ENCODE data around the gene GUCY1A2. TPM values are rescaled to one million over a fixed set of nuclear protein-coding genes. Genes with fewer than 3 reads are reported as not detected.
A peak's percentile ranks its signal among the peaks of the same experiment; 100 is the strongest.

The GUCY1A2 gene
- total RNA-seq, 2 donors from 2014 or later: 3.7 to 5.3 TPM

DNA sequence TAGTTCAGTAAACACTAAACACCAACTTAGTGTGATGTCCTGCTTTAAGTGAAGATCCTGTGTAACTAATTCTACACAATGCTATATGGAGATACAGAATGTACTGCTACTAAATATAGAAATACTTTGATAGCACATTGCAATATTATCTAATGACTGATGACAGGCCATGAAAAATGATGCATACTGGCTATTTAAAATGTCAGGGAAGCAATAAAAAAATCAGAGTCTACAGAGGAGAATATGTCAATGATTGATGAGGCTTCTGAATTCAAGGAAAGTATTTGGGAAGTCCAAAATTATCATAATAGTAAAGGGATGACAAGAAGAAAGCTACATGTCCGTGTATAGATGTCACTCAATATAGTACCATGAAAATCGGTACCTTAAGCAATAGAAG, 55.3 kb downstream of the GUCY1A2 start:
- Histone ChIP-seq H3K4me1 (ENCODE audit: control insufficient read depth, insufficient read depth, low read length) (peaks cover 5% of the 10 kb centered on the region), H3K27ac (ENCODE audit: low read depth, low read length) (no peak overlapping the region), H3K4me3 (ENCODE audit: low read length) (no peak overlapping the region), H3K9ac (ENCODE audit: extremely low read depth, low read length, poor library complexity, severe bottlenecking) (no peak overlapping the region), H3K27me3 (ENCODE audit: control insufficient read depth, insufficient read depth, low read length, poor library complexity, severe bottlenecking) (no peaks in the 10 kb centered on the region), H3K36me3 (ENCODE audit: control insufficient read depth, insufficient read depth, low read length) (no peaks in the 10 kb centered on the region), H3K9me3 (ENCODE audit: control insufficient read depth, low read length) (no peaks in the 10 kb centered on the region)
- peaks cover 24% of the 10 kb centered on the region for H3K4me1 Mint-ChIP-seq
- no peaks in the 10 kb centered on the region for H3K27me3 Mint-ChIP-seq (ENCODE audit: insufficient read depth)
- no peaks in the 10 kb centered on the region for H3K36me3 Mint-ChIP-seq (ENCODE audit: low read depth)
- H3K27ac Mint-ChIP-seq: no peak overlapping the region
- no peak for DNase-seq
- WGBS, 2 experiments (ENCODE audit: insufficient coverage in 1 of 2, insufficient read length in 1 of 2): 79 to 100% methylated on average over 1 to 2 of the region's 2 CpGs
- TF ChIP-seq, protein P1, sequence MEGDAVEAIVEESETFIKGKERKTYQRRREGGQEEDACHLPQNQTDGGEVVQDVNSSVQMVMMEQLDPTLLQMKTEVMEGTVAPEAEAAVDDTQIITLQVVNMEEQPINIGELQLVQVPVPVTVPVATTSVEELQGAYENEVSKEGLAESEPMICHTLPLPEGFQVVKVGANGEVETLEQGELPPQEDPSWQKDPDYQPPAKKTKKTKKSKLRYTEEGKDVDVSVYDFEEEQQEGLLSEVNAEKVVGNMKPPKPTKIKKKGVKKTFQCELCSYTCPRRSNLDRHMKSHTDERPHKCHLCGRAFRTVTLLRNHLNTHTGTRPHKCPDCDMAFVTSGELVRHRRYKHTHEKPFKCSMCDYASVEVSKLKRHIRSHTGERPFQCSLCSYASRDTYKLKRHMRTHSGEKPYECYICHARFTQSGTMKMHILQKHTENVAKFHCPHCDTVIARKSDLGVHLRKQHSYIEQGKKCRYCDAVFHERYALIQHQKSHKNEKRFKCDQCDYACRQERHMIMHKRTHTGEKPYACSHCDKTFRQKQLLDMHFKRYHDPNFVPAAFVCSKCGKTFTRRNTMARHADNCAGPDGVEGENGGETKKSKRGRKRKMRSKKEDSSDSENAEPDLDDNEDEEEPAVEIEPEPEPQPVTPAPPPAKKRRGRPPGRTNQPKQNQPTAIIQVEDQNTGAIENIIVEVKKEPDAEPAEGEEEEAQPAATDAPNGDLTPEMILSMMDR (conservative IDR thresholded peaks at IDR 0.05): no peak
- H3K4me3 Mint-ChIP-seq: no peak overlapping the region
- no peaks in the 10 kb centered on the region for H3K9me3 Mint-ChIP-seq

DNA sequence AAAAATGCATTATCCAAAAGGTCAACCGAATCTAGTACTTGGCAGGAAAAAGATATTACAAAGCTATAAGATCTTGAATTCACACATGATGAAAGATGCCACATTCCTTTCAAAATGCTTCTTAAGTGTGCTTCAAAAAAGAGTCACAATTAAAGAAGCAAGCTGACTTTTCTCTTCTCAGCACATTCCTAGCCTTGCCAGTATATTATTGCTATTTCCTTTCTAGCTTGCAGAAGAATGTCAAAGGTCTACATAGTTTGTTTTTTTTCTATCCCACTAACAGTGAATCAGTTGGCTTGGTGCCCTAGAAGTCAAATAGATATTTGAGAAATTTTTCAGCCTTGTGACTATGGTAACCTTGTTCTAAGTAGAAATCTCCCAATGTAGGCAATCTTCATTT, 56.8 kb downstream of the GUCY1A2 start:
- H3K4me1 ChIP-seq (ENCODE audit: control insufficient read depth, insufficient read depth, low read length): peaks cover 15% of the 10 kb centered on the region
- H3K9me3 ChIP-seq (ENCODE audit: control insufficient read depth, low read length): no peaks in the 10 kb centered on the region
- no peak overlapping the region for H3K4me3 ChIP-seq (ENCODE audit: low read length)
- Mint-ChIP-seq H3K4me3 (no peak overlapping the region), H3K4me1 (peaks cover 24% of the 10 kb centered on the region), H3K9me3 (no peaks in the 10 kb centered on the region), H3K27me3 (ENCODE audit: insufficient read depth) (no peaks in the 10 kb centered on the region), H3K27ac (no peak overlapping the region), H3K36me3 (ENCODE audit: low read depth) (no peaks in the 10 kb centered on the region)
- H3K27me3 ChIP-seq (ENCODE audit: control insufficient read depth, insufficient read depth, low read length, poor library complexity, severe bottlenecking): no peaks in the 10 kb centered on the region
- TF ChIP-seq, protein P1 (conservative IDR thresholded peaks at IDR 0.05): no peak
- H3K9ac ChIP-seq (ENCODE audit: extremely low read depth, low read length, poor library complexity, severe bottlenecking): no peak overlapping the region
- whole genome bisulfite sequencing, 2 experiments (ENCODE audit: insufficient coverage in 1 of 2, insufficient read length in 1 of 2): 81% methylated on average over 1 of the region's 1 CpG; no CpG with 5 or more reads in 1 of the 2 experiments
- no peaks in the 10 kb centered on the region for H3K36me3 ChIP-seq (ENCODE audit: control insufficient read depth, insufficient read depth, low read length)
- H3K27ac ChIP-seq (ENCODE audit: low read depth, low read length): peak overlapping the region; percentile 78
- DNase-seq: no peak

DNA sequence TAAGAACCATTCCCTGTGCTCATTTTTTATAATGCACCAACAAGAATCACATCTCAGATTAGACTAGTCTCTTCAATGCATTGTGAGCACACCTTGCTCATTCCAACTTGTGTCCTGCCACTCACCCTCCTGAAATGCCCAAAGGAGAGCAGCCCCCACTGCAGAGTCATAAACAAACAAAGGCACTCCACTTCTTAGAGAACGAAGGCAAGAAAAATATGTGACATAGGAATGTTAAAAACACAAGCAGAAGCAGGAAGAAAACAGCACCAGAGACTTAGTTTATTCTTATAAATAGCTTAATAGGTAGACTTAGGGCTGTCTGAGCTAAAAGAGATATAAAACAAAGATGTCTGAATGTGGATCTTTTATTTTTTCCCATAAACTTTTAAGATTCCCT, 57.2 kb downstream of the GUCY1A2 start:
- Histone ChIP-seq H3K9me3 (ENCODE audit: control insufficient read depth, low read length) (no peaks in the 10 kb centered on the region), H3K36me3 (ENCODE audit: control insufficient read depth, insufficient read depth, low read length) (no peaks in the 10 kb centered on the region), H3K4me1 (ENCODE audit: control insufficient read depth, insufficient read depth, low read length) (peaks cover 15% of the 10 kb centered on the region), H3K9ac (ENCODE audit: extremely low read depth, low read length, poor library complexity, severe bottlenecking) (no peak overlapping the region), H3K27me3 (ENCODE audit: control insufficient read depth, insufficient read depth, low read length, poor library complexity, severe bottlenecking) (no peaks in the 10 kb centered on the region), H3K27ac (ENCODE audit: low read depth, low read length) (peak overlapping the region; percentile 78), H3K4me3 (ENCODE audit: low read length) (no peak overlapping the region)
- Mint-ChIP-seq H3K27ac (no peak overlapping the region), H3K4me1 (peaks cover 24% of the 10 kb centered on the region), H3K27me3 (ENCODE audit: insufficient read depth) (no peaks in the 10 kb centered on the region), H3K4me3 (no peak overlapping the region), H3K36me3 (ENCODE audit: low read depth) (no peaks in the 10 kb centered on the region), H3K9me3 (no peaks in the 10 kb centered on the region)
- 29% methylated on average over 1 of the region's 1 CpG; no CpG with 5 or more reads in 1 of the 2 experiments for WGBS, 2 experiments (ENCODE audit: insufficient coverage in 1 of 2, insufficient read length in 1 of 2)
- TF ChIP-seq, protein P1 (conservative IDR thresholded peaks at IDR 0.05): no peak
- no peak for DNase-seq

All from endodermal cell (in vitro differentiated cells).